Endothelial cell of umbilical vein (primary cell): ENCODE measurements around the gene FMN2. TPM values are rescaled to one million over a fixed set of nuclear protein-coding genes. Genes with fewer than 3 reads are reported as not detected.

ENCODE experiments used
- BruUV-seq: library from RNA; stranded (reverse); fragments of 400-500 nt; replicated peaks from 2 replicates; lab custom pipeline; 2021; lab: Mats Ljungman, UMichigan
- CTCF ChIA-PET: fragments of 300-600, 350-600 bp; sonication (Branson Sonifier 250); formaldehyde crosslinking; loops from one replicate; lab custom pipeline; 2021; ENCODE audit warnings: antibody characterized with exemption, inconsistent platforms; lab: Charles Lee
- POLR2A ChIA-PET: fragments of 300-600, 350-600 bp; sonication (Branson Sonifier 250); formaldehyde crosslinking; loops from one replicate; lab custom pipeline; 2021; ENCODE audit warnings: antibody characterized with exemption, inconsistent platforms; lab: Charles Lee
- DNase-seq: peaks from one replicate; pipeline ENCODE4 v3.0.0-alpha.2; 2011; ENCODE audit warnings: low read depth, low spot score
- FAIRE-seq: peaks from 2 replicates; lab custom pipeline; 2011; peaks lifted over from hg19 to GRCh38; lab: Jason Lieb, UNC
- H2AFZ ChIP-seq: 2 replicates; pipeline ENCODE4 v1.6.0; 2012; ENCODE audit warnings: low read depth, low read length, control low read depth, inconsistent platforms
- H3K27ac ChIP-seq: 2 replicates; pipeline ENCODE4 v1.5.1; 2011; ENCODE audit warnings: low read depth, mild to moderate bottlenecking, control low read depth, low read length, moderate library complexity; ENCODE audit not compliant: insufficient read depth
- H3K27me3 ChIP-seq, 2 experiments: 2 replicates each; pipeline versions ENCODE4 v1.6.0 to v1.6.1; 2011; ENCODE audit warnings: low read length in 2 of 2, mixed read lengths in 1 of 2; ENCODE audit not compliant: control insufficient read depth in 2 of 2, insufficient read depth in 2 of 2
- H3K36me3 ChIP-seq, 2 experiments: 2 replicates in 1 of 2; 3 replicates in 1 of 2; pipeline ENCODE4 v1.5.1; 2011; ENCODE audit warnings: low read length in 2 of 2, mild to moderate bottlenecking in 1 of 2, moderate library complexity in 1 of 2; ENCODE audit not compliant: control insufficient read depth in 2 of 2, insufficient read depth in 2 of 2; ENCODE audit errors: extremely low read depth in 1 of 2
- H3K4me1 ChIP-seq: 3 replicates; pipeline ENCODE4 v1.5.1; 2011; ENCODE audit warnings: mild to moderate bottlenecking, low read length; ENCODE audit not compliant: control insufficient read depth, insufficient read depth; ENCODE audit errors: extremely low read depth
- H3K4me2 ChIP-seq: 2 replicates; pipeline ENCODE4 v1.6.1; 2011; ENCODE audit warnings: low read length, control low read depth, mixed read lengths; ENCODE audit not compliant: insufficient read depth
- H3K4me3 ChIP-seq, 3 experiments: fragments of 200-600 bp in 1 of 3; sonication (generic), shearing (Covaris generic) in 1 of 3; replicated peaks in 1 of 3; 2 replicates each; pipeline ENCODE4 v1.5.1; 2011 to 2016; ENCODE audit warnings: control low read depth in 3 of 3, low read length in 3 of 3, mild to moderate bottlenecking in 2 of 3, inconsistent platforms in 1 of 3, low read depth in 1 of 3, moderate library complexity in 1 of 3; ENCODE audit not compliant: insufficient read depth in 1 of 3
- H3K79me2 ChIP-seq: 2 replicates; pipeline ENCODE4 v1.6.0; 2012; ENCODE audit warnings: low read length, inconsistent platforms; ENCODE audit not compliant: control insufficient read depth, insufficient read depth
- H3K9ac ChIP-seq: replicated peaks from 2 replicates; pipeline ENCODE3; 2011; ENCODE audit warnings: low read length, control low read depth; ENCODE audit not compliant: insufficient read depth; ENCODE audit errors: extremely low read depth
- H3K9me1 ChIP-seq: replicated peaks from 3 replicates; pipeline ENCODE4 v1.6.0; 2011; ENCODE audit warnings: mild to moderate bottlenecking, low read length; ENCODE audit not compliant: control insufficient read depth, insufficient read depth; ENCODE audit errors: extremely low read depth
- H3K9me3 ChIP-seq: replicated peaks from 2 replicates; pipeline ENCODE4 v1.5.1; 2012; ENCODE audit warnings: low read length, inconsistent platforms; ENCODE audit not compliant: control insufficient read depth, insufficient read depth
- H4K20me1 ChIP-seq: replicated peaks from 2 replicates; pipeline ENCODE3; 2011; ENCODE audit warnings: mild to moderate bottlenecking, low read length; ENCODE audit not compliant: control insufficient read depth, insufficient read depth; ENCODE audit errors: extremely low read depth
- EZH2 ChIP-seq: IDR thresholded peaks from 2 replicates; pipeline ENCODE4 v1.6.1; 2012; ENCODE audit warnings: borderline replicate concordance, low read depth, mild to moderate bottlenecking, moderate library complexity, low read length, inconsistent platforms; ENCODE audit not compliant: severe bottlenecking
- FOS ChIP-seq: IDR thresholded peaks from 2 replicates; pipeline ENCODE4 v1.6.1; 2011; ENCODE audit warnings: mild to moderate bottlenecking, low read length, moderate library complexity, borderline replicate concordance; ENCODE audit not compliant: insufficient read depth
- GATA2 ChIP-seq: IDR thresholded peaks from 2 replicates; pipeline ENCODE4 v1.7.0; 2011; ENCODE audit warnings: low read depth, mild to moderate bottlenecking, moderate library complexity, mixed read lengths, low read length; ENCODE audit not compliant: insufficient read length, insufficient read depth
- JUN ChIP-seq: IDR thresholded peaks from 2 replicates; pipeline ENCODE4 v1.6.1; 2011; ENCODE audit warnings: borderline replicate concordance, low read depth; ENCODE audit not compliant: insufficient read length, insufficient read depth
- MYC ChIP-seq: IDR thresholded peaks from one replicate; pipeline ENCODE4 v1.6.1; 2011; ENCODE audit warnings: mild to moderate bottlenecking, low read depth, low read length
- POLR2A ChIP-seq: IDR thresholded peaks from 2 replicates; pipeline ENCODE4 v1.6.1; 2012; ENCODE audit warnings: low read depth, mild to moderate bottlenecking, control low read depth, low read length
- POLR2AphosphoS5 ChIP-seq: IDR thresholded peaks from 2 replicates; pipeline ENCODE4 v1.6.1; 2012; ENCODE audit warnings: low read depth, mild to moderate bottlenecking, control low read depth, low read length, moderate library complexity; ENCODE audit not compliant: insufficient read depth
- dilution Hi-C: fragments of 300-500 bp; cut with MboI; formaldehyde crosslinking; loops from one replicate; pipeline ENCODE4 v1.15.0; 2019; ENCODE audit warnings: low sequenced_read_pairs; ENCODE audit not compliant: extremely low pct_ligation_motif_present
- intact Hi-C: fragments of 100-400 bp; cut with micrococcal nuclease; formaldehyde crosslinking; loops from one replicate; pipeline ENCODE4 v1.10.0; 2022
- polyA plus RNA-seq, 4 experiments: library from polyadenylated mRNA; depleted of rRNA in 3 of 4; stranded (reverse) in 3 of 4; unstranded in 1 of 4; fragments of >200 nt; gene quantifications; 2 replicates each; pipeline versions ENCODE4 v1.2.1 to v1.2.3, GENCODE V29; 2011 to 2012; ENCODE audit warnings: missing spikeins in 1 of 4
- total RNA-seq: library from RNA; stranded (reverse); gene quantifications from 2 replicates; pipeline ENCODE4 v1.2.3, GENCODE V29; 2021
- TF ChIP-seq, protein P1 (sequence below), 2 donors: IDR thresholded peaks; 1 replicate in 1 of 2; 2 replicates in 1 of 2; pipeline ENCODE4 v1.5.1; 2011; ENCODE audit warnings: low read length in 2 of 2, mild to moderate bottlenecking in 2 of 2, moderate library complexity in 2 of 2, control low read depth in 1 of 2, inconsistent platforms in 1 of 2, low read depth in 1 of 2; ENCODE audit not compliant: insufficient read depth in 1 of 2; ENCODE audit errors: extremely low read depth in 1 of 2
- TF ChIP-seq, protein P2 (sequence below): IDR thresholded peaks from 2 replicates; pipeline ENCODE4 v1.6.1; 2011; ENCODE audit not compliant: insufficient read depth, insufficient read length

The FMN2 gene
- total and polyA plus RNA-seq, 2 donors (not counting 3 experiments of a cell fraction or from before 2014, with no cell fraction given) = not detected

DNA sequence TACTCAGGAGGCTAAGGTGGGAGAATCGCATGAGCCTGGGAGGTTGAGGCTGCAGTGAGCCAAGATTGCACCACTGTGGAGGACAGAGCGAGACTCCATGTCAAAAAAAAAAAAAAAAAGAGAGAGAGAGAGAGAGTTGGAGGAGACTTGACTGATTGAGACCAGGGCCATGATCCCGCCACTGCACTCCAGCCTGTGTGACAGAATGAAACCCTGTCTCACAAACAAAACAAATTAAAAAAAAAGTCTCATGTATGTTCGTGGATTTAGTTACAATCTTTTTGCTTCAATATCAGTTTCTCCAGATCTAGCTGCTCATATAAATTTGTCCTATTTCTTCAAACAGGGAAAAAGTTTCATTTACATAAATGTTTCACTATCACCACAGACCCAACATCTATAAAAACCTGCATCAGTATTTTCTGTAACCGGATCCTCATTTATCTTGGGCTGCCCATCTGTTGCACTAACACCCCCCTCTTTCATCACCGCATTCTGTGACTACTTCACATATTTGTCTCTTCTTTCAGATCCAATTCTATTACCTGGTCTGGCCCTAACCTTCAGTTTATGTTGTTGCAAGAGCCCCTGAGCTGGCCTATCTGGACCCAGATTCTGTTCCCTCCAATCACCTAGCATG is 393.2 kb downstream of the FMN2 start:
- H3K27me3 ChIP-seq = no peaks in the 10 kb centered on the region
- dilution Hi-C loops = no loop called here
- POLR2A ChIA-PET = no interaction called here
- H4K20me1 ChIP-seq = no peaks in the 10 kb centered on the region
- H2AFZ ChIP-seq = no peak overlapping the region
- H3K36me3 ChIP-seq = no peaks in the 10 kb centered on the region
- no peaks in the 10 kb centered on the region for H3K9me1 ChIP-seq
- no peak overlapping the region for H3K4me3 ChIP-seq
- H3K79me2 ChIP-seq = no peaks in the 10 kb centered on the region
- H3K4me1 ChIP-seq = no peaks in the 10 kb centered on the region
- H3K9ac ChIP-seq = no peak overlapping the region
- H3K4me2 ChIP-seq = no peak overlapping the region
- CTCF ChIA-PET = no interaction called here
- intact Hi-C loops = no loop called here
- H3K9me3 ChIP-seq = peaks cover 4% of the 10 kb centered on the region
- TF ChIP-seq, protein P1, sequence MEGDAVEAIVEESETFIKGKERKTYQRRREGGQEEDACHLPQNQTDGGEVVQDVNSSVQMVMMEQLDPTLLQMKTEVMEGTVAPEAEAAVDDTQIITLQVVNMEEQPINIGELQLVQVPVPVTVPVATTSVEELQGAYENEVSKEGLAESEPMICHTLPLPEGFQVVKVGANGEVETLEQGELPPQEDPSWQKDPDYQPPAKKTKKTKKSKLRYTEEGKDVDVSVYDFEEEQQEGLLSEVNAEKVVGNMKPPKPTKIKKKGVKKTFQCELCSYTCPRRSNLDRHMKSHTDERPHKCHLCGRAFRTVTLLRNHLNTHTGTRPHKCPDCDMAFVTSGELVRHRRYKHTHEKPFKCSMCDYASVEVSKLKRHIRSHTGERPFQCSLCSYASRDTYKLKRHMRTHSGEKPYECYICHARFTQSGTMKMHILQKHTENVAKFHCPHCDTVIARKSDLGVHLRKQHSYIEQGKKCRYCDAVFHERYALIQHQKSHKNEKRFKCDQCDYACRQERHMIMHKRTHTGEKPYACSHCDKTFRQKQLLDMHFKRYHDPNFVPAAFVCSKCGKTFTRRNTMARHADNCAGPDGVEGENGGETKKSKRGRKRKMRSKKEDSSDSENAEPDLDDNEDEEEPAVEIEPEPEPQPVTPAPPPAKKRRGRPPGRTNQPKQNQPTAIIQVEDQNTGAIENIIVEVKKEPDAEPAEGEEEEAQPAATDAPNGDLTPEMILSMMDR (IDR thresholded peaks at IDR 0.05; ENCODE audit: extremely low read depth in 1 of 2, insufficient read depth in 1 of 2, low read depth in 1 of 2, low read length in 2 of 2) = no peak
- TF ChIP-seq JUN = no peak
- no peak for TF ChIP-seq POLR2A
- TF ChIP-seq FOS = no peak
- no peak for TF ChIP-seq POLR2AphosphoS5
- no peak for TF ChIP-seq MYC
- TF ChIP-seq GATA2 = no peak
- TF ChIP-seq, protein P2, sequence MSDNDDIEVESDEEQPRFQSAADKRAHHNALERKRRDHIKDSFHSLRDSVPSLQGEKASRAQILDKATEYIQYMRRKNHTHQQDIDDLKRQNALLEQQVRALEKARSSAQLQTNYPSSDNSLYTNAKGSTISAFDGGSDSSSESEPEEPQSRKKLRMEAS = no peak
- TF ChIP-seq EZH2 = no peak
- FAIRE-seq (no peak), DNase-seq (no peak)
- no peak overlapping the region for H3K27ac ChIP-seq
- BruUV-seq = no TSS peak
